Breast epithelium (tissue), 4 donors: ENCODE results near the gene PPIH. TPM values are rescaled to one million over a fixed set of nuclear protein-coding genes. Genes with fewer than 3 reads are reported as not detected.
A peak's percentile ranks its signal among the peaks of the same experiment; 100 is the strongest.

Source experiments
- DNase-seq, 2 donors: peaks; one replicate each; pipeline ENCODE4 v3.0.0-alpha.2; 2019; ENCODE audit warnings: low spot score in 2 of 2
- H3K27ac ChIP-seq, 2 donors: fragments of 200-600 bp; sonication (generic) in 1 of 2; one replicate each; pipeline ENCODE4 v1.5.1; 2016 to 2019; ENCODE audit warnings: mild to moderate bottlenecking in 1 of 2
- H3K27me3 ChIP-seq, 2 donors: fragments of 200-600 bp; sonication (generic) in 1 of 2; one replicate each; pipeline versions ENCODE4 v1.5.1 to v1.6.0; 2017 to 2019; ENCODE audit warnings: control low read depth in 1 of 2, mild to moderate bottlenecking in 1 of 2
- H3K36me3 ChIP-seq: fragments of 200-600 bp; one replicate; pipeline ENCODE4 v1.5.1; 2019
- H3K4me1 ChIP-seq, 2 donors: fragments of 200-600 bp; sonication (generic); one replicate each; pipeline ENCODE4 v1.5.1; 2016 to 2019; ENCODE audit warnings: control low read depth in 1 of 2
- H3K4me3 ChIP-seq, 3 donors: fragments of 200-600 bp; sonication (generic); 1 replicate in 2 of 3; 2 replicates in 1 of 3; pipeline ENCODE4 v1.5.1; 2016 to 2019; ENCODE audit warnings: mild to moderate bottlenecking in 3 of 3, moderate library complexity in 2 of 3
- H3K9me3 ChIP-seq, 2 donors: fragments of 200-600 bp; sonication (generic) in 1 of 2; one replicate each; pipeline ENCODE4 v1.5.1; 2016 to 2019; ENCODE audit warnings: control low read depth in 1 of 2
- CTCF ChIP-seq, 3 donors: fragments of 450-650 bp; IDR thresholded peaks; one replicate each; pipeline ENCODE4 v1.5.1; 2016 to 2017; ENCODE audit warnings: antibody characterized with exemption in 3 of 3, mild to moderate bottlenecking in 3 of 3, moderate library complexity in 3 of 3
- POLR2A ChIP-seq: fragments of 450-650 bp; IDR thresholded peaks from one replicate; pipeline ENCODE4 v1.6.1; 2016; ENCODE audit warnings: antibody characterized with exemption, mild to moderate bottlenecking, moderate library complexity
- POLR2AphosphoS5 ChIP-seq, 3 donors: sonication (generic); formaldehyde crosslinking; IDR thresholded peaks; one replicate each; pipeline ENCODE4 v1.6.1; 2017; ENCODE audit warnings: antibody characterized with exemption in 3 of 3
- intact Hi-C: fragments of 100-400 bp; cut with DNase I; formaldehyde crosslinking; loops from one replicate; pipeline ENCODE4 v1.15.1; 2023; ENCODE audit warnings: low total_unique reads
- total RNA-seq, 3 donors: library from RNA; depleted of rRNA; stranded (reverse); fragments of >200 nt; gene quantifications; one replicate each; pipeline ENCODE4 v1.1.0, GENCODE V29; 2016

PPIH gene
- total RNA-seq, 3 donors from 2014 or later: 21.6 to 37.9 (median 24.6) TPM

- Histone ChIP-seq H3K4me3 (no peak overlapping the region), H3K27ac (no peak overlapping the region), H3K27me3 (no peaks in the 10 kb centered on the region), H3K4me1 (no peaks in the 10 kb centered on the region), H3K36me3 (no peaks in the 10 kb centered on the region), H3K9me3 (no peaks in the 10 kb centered on the region)
- no peak for TF ChIP-seq POLR2AphosphoS5 (IDR thresholded peaks at IDR 0.05)
- no peak for TF ChIP-seq POLR2A
- no peak for TF ChIP-seq CTCF (IDR thresholded peaks at IDR 0.05)
- DNase-seq: no peak
- intact Hi-C loops: loop anchor here (5.0 kb wide), 1 partner anchor 1654 kb away; the partner anchor contains the start of gene SLFNL1
Observed at GRCh38 chr1:42676534-42677087, 18.4 kb downstream of the PPIH start.

GRCh38 chr1:42679364-42679983 is 21.3 kb downstream of the PPIH start:
- Histone ChIP-seq H3K4me1 (peaks cover 4 to 12% of the 10 kb centered on the region in 2 donors), H3K27me3 (no peaks in the 10 kb centered on the region), H3K9me3 (no peaks in the 10 kb centered on the region), H3K27ac (peak overlapping the region in 1 of 2 donors; percentile 48), H3K36me3 (no peaks in the 10 kb centered on the region), H3K4me3 (no peak overlapping the region)
- no peak for DNase-seq
- TF ChIP-seq CTCF (IDR thresholded peaks at IDR 0.05) (no peak), POLR2AphosphoS5 (IDR thresholded peaks at IDR 0.05) (no peak), POLR2A (no peak)
- intact Hi-C loops: loop anchor here (5.0 kb wide), 1 partner anchor 1657 kb away; the partner anchor contains the start of gene SLFNL1

- H3K4me3 ChIP-seq: no peak overlapping the region
- H3K27me3 ChIP-seq: no peaks in the 10 kb centered on the region
- TF ChIP-seq POLR2AphosphoS5 (IDR thresholded peaks at IDR 0.05) (no peak), POLR2A (no peak), CTCF (IDR thresholded peaks at IDR 0.05) (no peak)
- no peaks in the 10 kb centered on the region for H3K36me3 ChIP-seq
- H3K27ac ChIP-seq: no peak overlapping the region
- H3K4me1 ChIP-seq: peaks cover 7 to 15% of the 10 kb centered on the region in 2 donors
- H3K9me3 ChIP-seq: no peaks in the 10 kb centered on the region
- intact Hi-C loops: no loop called here
- no peak for DNase-seq
Observed at GRCh38 chr1:42680055-42680454, 21.8 kb downstream of the PPIH start.

- Histone ChIP-seq H3K36me3 (no peaks in the 10 kb centered on the region), H3K27ac (peak overlapping the region; percentile 86 to 91), H3K9me3 (no peaks in the 10 kb centered on the region), H3K4me3 (peak overlapping the region; percentile 66 to 94 (median 80)), H3K4me1 (peaks cover 7 to 15% of the 10 kb centered on the region in 2 donors), H3K27me3 (no peaks in the 10 kb centered on the region)
- intact Hi-C loops: no loop called here
- TF ChIP-seq CTCF (IDR thresholded peaks at IDR 0.05): no peak
- DNase-seq: no peak
Observed at GRCh38 chr1:42680921-42681683, 22.9 kb downstream of the PPIH start.
